Adipose tissue (tissue), 3 donors: ENCODE measurements around the gene UBE2E3. TPM values are rescaled to one million over a fixed set of nuclear protein-coding genes. Genes with fewer than 3 reads are reported as not detected.

ENCODE experiments used
- H3K27ac ChIP-seq: one replicate; pipeline ENCODE4 v1.5.1; 2013; ENCODE audit warnings: low read depth, low read length
- WGBS, 3 donors: extraction: QIAGEN DNeasy Blood & Tissue Kit; methylation state at CpG; one replicate each; pipeline ENCODE4 v1.1.7; 2013; 5-methylcytosine and 5-hydroxymethylcytosine counted together
- polyA plus RNA-seq, 3 donors: library from polyadenylated mRNA; stranded (reverse); fragments of 200-250 nt; gene quantifications; one replicate each; pipeline ENCODE4 v1.2.3, GENCODE V29; 2013
- donor health status: healthy with polysubstance abuse.
- donor health status: Bipolar disorder and iron deficiency.
- donor health status: healthy.

Gene UBE2E3
- polyA plus RNA-seq, 3 donors: 41.6 to 67.0 (median 52.7) TPM

- WGBS, 3 donors: 75 to 86% (median 76%) methylated on average over 2 of the region's 2 CpGs
- no peak overlapping the region for H3K27ac ChIP-seq
These were observed 125.8 kb downstream of the UBE2E3 start for GRCh38 chr2:181106229-181106628.

DNA sequence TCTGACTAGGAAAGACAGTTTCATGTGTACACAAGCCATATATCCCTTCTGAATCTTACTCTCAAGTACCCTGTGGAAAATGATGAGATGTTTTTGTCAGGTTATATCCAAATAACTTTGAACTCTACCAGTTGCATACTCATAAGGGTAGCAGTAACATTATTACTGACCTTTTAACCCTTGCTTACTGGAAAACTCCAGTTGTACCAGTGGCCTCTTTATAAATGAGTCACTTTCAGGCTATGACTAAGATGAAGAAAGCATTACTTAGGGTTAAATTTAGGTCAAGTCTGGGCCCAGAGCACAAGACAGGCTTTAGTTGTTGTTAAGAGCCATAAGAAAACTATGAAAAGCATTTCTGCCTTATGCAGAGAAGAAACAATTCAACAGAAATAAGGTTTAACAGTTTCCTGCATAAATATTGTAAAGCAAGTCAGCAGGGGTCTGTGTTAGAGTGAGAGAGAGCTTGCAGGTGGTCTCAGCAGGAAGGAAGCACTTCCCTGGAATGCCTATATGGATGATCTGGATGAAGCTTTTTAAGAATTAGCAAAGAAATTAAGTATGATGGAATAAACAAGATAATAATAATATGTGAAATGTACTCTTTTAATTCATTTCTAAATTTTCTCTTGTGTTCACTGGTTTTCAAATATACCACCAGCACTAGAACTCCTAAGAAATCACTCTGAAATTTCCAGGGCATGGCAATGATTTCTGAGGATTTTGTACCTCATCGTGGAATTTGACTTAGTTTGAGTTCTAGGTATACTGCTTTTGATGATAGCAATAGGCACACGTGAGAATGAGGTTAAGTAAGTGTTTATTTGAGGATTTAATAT is 126.6 kb downstream of the UBE2E3 start:
- no peak overlapping the region for H3K27ac ChIP-seq
- WGBS, 3 donors: 60 to 72% (median 71%) methylated on average over 2 of the region's 2 CpGs

- H3K27ac ChIP-seq: no peak overlapping the region
- WGBS, 3 donors: 78 to 98% (median 94%) methylated on average over 1 of the region's 1 CpG
These were observed 127.2 kb downstream of the UBE2E3 start for GRCh38 chr2:181107628-181107945.

- H3K27ac ChIP-seq: no peak overlapping the region
- WGBS, 3 donors: 82 to 93% (median 82%) methylated on average over 2 of the region's 2 CpGs
These were observed 130.7 kb downstream of the UBE2E3 start for GRCh38 chr2:181111059-181111458.

- H3K27ac ChIP-seq: no peak overlapping the region
- WGBS, 3 donors: 78 to 87% (median 79%) methylated on average over 1 of the region's 1 CpG
These were observed 132.5 kb downstream of the UBE2E3 start for GRCh38 chr2:181112916-181113315.
